Ovary (tissue), 3 donors: Measurements from ENCODE around the gene SH3RF3.

Experiments used
- CTCF ChIP-seq, 3 donors: fragments of 450-650 bp in 2 of 3; fragments of 200-600 bp in 1 of 3; IDR thresholded peaks; one replicate each; pipeline versions ENCODE4 v1.5.1 to v1.8.0; 2016 to 2022; ENCODE audit warnings: antibody characterized with exemption in 3 of 3, mild to moderate bottlenecking in 1 of 3
- EP300 ChIP-seq: sonication (generic); formaldehyde crosslinking; IDR thresholded peaks from one replicate; pipeline ENCODE4 v1.6.1; 2017; ENCODE audit warnings: antibody characterized with exemption
- donor health status: DM: no; HTN: no; CAD: no.

GRCh38 chr2:109145286-109145685 is 16.3 kb downstream of the SH3RF3 start:
- TF ChIP-seq EP300 (no peak), CTCF (IDR thresholded peaks at IDR 0.05) (no peak)
